Stimulated activated CD4-positive, alpha-beta T cell treated with anti-CD3 and anti-CD28 coated beads, Interleukin-1b, Interleukin-23, amount 100 ng/mL, for 4 hours (primary cell): ENCODE data around the gene ZBTB16.

Source experiments
- DNase-seq, 2 donors: peaks; one replicate each; pipeline ENCODE4 v3.0.0-alpha.2; 2020; ENCODE audit warnings: low read depth in 2 of 2

ZBTB16 gene

DNA sequence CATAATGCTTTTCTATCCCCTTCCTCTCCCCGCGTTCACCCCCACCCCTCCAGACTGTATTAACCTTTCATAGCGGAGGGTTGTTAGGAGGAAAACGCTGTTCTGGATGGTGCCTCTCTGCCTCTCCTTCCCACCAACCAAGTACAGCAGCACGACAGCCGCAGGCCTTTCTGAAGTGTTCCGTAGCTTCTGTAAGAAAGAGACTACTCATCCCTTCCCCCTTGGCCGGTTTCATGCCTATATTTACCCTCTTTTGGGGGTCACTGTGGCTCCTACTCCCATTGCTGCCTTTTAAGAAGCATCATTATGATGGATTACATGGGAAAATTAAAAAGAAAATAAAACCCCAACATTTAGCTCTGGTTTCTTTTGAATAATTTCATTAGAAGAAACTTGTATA, 46.5 kb downstream of the ZBTB16 start:
- no peak for DNase-seq

DNA sequence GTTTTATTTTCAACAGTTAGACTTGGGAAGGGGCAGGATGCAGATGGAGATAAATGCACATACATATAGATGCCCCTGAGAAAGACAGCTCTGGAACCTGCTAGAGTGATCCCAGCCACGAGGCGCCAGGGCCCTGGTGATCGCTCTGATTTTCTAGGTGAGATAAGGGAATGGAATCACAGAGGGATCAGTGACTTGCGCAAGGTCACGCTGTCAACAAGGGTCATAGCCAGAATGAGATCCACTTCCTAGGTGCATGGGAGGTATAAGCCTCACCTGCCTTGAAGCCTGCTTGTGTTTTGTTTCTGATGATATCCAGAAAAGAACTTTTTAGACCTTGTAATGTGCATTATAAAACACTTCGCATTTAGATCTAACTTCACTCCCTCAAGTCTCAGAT, 47.5 kb downstream of the ZBTB16 start:
- DNase-seq = no peak

DNA sequence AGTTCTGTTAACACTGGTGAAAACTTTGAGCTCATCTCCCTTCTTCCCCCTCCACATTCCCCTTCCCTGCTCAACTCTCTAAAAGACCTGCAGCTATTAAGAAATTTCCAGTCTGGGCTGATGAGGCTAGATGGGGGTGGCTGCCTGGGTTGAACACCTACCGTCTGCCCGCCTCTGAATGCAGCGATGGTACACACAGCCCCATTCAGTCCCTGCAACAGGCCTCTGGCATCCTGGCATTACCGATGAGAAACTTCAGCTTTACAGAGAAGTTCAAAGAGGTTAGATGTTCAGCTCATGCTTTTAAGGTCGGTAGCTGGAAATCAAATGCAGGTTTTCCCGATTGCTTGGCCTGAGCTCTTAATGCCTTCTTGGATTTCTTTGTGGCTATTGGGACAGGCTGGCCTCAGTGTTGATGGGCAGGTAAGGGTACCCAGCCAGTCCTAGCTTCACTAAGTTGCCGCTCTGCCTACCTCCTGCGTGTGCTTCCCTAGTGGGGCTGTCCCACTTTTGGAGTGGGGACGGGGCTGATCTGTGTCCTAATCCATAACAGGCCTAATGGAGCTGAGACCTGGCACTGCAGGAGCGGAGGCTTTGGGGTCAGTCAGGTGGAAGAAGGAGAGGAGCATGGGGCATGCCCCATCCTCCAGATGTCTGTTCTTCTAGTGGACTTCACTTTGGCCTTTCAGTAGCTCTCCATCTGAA, 49.1 kb downstream of the ZBTB16 start:
- no peak for DNase-seq

DNA sequence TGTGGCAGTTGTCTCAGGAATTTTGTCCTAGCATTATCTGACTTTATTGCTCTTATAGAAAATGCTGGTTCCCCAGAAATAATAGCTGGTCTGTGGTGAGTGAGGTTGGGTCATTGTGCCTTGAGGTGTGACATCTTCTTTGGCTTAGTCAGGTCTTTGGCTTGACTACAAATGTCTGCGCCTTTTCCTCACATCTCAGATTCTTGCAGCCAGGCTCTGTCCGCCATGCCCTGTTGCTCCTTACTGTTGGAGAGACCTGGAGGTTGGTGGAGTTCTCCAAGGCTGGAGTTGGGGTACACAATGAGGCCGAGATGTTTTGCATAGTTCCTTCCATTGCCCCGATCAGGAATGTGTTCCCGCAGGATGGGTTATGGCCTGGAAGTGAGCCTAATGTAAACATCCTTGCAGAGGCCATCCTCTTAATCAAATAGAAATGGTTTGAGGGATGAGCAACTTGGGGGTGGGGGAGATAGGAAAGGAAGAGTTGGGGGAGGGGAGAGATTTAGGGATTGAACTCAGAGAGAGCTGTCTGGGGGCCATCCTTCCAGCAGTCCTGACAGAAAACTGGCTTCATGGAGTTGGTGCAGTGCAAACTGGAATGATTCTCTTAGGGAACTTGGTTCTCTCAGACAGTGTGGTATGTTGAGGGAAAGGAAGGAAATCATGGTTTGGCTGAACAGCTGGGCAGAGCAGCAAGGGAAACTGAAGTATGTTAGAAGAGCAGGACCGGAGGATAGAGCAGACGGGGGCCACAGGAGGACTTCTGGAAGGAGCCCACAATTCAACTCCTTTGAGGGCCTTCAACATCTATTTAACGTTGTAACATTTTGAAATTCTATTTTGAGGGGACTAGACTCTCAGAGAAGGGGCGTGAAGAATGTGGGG, 49.9 kb downstream of the ZBTB16 start:
- DNase-seq = no peak

DNA sequence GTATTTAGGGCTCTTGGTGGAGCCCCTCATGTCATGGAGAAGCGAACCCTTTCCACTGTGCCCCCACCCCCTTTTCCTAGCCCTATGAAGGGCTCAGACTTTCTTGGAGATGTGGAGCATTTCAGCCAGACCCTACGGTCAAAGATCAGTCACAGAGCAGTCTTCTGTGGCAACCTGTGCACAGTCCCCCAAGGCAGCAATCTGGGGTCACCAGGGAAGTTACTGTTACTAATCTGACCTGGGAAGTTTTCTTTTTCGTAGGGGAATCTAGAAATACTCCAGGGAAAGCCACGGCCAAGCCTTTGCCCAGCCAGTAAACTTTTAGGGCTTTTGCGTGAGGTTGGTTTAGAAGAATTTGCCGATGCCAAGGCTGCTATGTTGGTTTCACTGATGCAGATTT, 50.6 kb downstream of the ZBTB16 start:
- DNase-seq = no peak

DNA sequence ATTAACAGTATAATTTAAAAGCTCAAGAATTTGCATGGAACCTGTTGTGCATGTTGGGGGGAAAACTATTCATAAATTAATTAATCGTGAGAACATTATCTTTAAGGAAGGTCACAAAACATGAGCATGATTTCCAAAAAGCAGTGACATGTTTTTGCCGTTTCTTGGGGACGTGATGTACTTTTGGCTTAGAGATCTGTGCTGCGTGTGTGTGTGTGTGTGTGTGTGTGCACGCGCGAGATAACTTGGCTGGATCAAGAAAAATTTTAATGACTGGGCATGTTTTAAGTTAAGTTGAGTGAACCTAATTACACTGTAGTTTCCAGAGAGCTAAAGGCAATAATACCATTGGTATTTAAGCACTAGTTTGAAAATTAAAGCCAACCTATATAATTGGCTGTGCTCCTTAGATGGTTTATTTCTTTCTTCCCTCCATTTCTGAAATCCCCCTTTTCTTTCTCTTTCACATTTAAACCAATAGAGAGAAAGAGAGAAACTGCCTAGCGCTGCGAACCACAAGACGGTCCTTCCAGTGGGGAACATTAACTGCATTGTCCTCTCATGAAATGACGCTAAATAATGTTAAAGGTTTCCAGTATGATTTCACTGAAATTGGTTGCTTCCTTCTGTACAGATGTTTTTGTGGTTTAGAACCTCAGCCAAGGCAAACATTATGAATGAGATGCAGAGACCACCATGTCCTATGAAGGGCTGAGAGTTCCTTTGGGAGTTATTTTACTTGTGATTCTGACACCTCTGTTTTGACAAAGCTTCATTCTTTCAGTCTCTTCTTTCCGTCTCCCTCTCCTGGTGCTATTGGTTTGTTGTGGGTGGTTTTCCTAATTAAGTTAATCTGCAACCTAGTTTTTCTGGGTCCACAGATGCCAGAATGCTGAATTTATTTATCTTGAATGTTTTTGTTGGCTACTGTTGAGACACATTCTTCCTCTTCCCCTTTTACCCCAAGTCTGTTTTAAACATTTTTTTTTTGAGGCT, 51.7 kb downstream of the ZBTB16 start:
- DNase-seq = no peak

DNA sequence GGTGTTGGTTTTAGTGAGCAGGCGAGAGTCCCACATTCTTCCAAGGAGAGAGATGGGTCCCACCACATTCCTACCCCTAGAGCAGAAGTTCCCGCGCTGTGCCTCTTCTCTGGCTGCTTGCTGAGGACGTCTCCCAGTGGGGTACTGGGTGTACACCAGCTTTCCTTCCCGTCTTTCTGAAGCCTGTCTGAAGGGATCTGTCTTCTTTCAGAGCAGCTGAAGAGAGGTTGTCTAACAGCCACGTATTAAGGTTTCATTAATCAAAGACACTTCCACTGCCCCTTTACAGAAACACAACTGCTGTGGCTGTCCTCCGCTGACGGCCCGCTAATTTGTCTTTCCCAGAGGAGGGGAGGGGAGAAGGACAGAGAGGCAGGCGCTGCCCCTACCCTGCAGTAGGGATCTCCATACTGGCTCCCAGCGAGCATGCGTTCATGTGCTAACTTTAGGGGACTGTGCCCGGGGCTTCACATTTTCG, 56.0 kb downstream of the ZBTB16 start:
- no peak for DNase-seq

DNA sequence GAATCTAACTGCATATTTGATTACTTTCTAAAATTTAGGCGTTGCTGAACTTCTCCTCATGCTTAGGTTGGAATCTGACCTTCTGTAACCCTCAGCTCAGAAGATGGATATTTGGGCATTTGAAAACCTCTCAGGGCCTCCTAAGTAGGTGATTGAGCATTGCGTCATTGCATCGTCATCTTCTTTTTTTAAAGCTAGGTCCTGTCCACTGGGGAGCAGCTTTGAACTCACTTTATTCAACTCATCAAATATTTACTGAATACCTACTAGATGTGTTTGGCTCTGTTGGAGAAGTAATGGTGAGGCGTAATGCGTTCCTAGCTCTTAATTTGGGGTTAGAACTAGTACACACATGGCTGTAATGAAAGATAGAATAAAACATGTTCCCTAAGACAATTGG, 56.8 kb downstream of the ZBTB16 start:
- DNase-seq = no peak

DNA sequence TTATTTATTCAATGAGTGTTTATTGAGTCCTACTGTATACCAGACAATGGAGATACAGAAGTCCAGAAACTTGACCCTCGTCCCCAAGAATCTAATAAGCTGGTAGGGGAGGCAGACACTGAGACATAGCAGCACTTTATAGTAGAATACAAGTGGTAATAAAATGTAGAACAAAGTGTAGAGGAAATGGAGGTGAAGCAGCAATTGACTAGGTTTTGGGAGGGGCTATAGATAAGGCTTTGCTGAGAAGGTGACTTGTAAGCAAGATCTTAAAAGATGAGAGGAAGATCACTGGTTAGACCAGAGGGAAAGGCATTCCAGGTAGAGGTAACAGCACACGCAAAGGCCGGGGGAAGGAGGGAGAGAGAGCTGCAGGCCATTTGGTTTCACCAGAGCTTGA, 57.3 kb downstream of the ZBTB16 start:
- no peak for DNase-seq

DNA sequence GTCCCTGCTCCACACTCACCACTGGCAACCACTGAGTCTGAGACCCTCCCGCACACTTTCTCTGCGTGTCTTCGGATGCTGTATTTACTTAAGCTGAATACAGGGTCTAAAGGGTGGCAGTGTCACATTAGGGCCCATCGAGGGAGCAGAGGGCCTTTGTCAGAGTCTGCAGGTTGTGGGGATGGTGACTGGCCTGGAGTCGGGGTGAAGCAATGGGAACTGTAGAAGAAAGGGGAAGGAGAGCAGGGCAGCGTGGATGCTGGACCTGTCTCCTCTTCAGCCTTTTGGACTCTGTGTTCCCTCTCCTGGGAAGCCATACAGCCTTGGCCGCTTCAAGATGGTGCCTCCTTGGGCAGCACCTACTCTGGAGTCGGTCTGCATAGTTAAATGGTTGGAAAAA, 61.1 kb downstream of the ZBTB16 start:
- DNase-seq = no peak

DNA sequence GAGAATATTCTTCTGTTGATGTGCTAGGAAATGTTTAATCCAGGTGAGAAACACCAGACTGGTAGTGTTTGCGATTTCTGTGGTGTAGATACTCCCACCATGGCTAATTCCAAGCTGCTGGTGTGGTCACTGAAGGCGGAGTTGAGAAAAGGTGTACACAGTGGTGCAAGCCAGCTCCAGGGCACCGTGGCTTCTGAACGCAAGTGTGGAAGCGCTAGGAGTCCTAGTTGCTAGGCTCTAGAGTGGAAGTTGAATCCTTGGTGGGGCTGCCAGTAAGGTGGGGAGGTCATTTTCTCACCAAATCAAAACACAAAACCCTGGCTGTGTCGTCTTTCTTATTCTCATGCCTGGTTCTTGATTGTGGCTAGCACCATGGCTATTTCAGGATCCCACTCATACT, 61.6 kb downstream of the ZBTB16 start:
- no peak for DNase-seq

DNA sequence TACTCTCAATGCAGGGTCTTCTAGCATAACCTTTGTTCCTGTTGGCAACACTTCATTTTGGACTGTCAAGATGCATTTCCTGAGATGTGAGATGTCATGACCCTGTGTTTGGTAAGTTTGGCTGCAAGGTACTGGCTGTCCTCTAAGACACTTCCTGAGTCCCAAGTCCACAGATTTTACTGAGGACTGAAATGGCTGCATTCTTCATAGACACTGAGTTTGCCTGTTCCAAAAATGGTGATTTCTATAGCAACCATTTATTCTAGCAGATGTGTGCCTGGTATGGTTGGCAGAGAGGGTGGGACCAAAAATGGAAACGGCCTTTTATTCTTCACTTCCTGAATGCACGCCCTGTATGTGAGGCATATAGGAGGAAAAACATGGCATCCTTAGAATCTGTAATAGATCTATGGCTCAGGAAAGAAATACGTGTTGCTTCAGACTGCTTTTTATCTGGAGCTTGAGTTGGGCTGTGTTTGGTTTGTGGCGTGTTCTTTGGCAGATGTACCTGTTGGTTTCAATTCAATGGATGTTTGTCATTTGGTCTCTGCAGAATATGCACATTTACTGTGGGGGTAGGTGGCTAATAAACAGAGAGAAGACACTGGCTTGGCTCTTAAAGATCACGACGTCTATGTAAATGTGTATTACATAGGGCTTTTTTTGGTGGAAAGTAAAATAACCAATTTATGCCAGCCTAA, 62.4 kb downstream of the ZBTB16 start:
- no peak for DNase-seq

DNA sequence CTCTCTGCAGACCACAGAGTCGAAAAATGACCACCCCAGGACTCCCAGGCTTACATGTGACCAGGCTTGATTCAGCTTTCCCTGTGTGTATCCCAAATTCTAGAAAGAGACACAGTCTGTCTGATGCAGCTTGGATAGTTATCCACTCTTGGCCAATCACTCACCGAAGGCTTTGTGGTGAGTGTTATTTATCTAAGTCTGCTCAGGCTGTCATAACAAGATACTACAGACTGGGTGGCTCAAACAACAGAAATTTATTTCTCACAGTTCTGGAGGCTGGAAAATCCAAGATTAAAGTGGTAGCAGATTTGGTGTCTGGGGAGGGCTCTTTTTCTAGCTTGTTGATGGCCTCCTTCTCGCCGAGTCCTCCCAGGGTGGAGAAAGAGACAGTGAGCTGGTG, 63.2 kb downstream of the ZBTB16 start:
- DNase-seq = no peak

DNA sequence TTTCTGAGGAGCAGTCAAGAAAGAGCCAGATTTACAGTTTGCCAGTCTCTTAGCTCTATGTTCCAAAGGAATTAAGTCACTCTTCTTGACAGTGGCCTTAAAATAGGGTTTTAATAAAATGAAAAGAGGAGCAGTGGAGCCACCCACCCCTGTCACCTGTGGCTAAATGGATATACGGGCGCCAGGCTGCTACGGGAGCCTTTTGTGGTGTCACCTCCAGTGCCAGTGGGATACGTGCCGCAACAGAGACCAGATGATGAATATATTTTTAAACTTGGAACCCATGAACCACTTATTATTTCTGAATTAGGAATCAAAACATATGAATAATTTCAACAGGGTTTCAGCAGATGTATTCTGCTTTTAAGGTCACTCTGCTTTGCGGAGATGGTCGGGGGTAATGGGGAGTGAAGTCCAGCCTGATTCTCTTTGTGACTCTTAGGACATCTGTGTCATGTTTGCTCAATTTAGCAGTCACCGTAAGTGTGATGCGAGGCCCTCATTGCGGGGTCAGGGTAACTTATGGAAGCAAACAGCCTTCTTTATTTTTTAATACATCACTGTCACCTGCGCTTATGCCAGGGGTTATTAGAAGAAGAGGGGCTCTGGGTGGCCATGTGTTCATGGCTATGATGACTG, 64.3 kb downstream of the ZBTB16 start:
- DNase-seq = no peak

DNA sequence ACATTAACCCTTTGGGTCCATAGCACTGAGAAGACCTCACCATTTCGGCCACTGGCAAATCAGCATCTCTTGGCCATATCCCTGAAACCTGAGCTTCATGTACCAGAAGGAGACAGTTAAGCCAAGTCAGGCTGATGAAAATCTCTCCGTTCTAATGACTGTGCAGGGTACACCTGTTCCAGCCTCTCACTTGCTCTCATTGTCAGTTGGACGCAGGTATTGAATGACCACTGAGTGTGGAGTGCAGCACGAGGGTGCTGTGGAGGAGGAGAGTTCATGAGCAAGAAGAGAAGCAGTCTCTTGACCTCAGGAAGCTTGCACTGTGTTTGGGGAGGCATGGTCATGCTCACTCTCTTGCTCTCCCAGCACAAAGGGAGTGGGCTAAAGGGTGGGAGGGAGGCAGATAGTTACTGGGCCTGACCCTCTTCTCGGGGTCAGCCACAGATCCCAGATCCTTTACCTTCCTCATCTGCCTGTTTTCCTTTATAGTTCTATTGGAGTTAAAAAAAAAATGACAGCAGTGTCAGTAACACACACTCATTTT, 65.2 kb downstream of the ZBTB16 start:
- no peak for DNase-seq

DNA sequence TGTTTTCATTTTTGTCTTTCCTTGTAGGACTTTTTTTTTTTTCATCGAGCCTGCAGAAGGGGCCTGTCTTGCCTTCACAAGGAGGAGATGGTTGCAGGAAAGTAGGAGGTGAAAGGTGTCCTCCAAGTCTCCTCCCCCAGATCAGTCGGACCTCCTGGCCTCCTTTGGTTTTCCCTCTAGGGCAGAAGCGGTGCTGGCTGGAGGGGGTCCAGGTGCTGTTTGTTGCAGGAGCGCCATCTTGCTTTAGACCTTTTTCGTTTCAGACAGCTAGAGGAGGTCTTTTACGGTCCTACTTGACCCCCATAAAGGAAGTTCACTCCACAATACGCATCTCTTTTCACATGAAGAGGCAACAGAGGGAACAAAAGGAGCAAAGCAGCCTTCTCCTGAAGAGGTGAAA, 66.0 kb downstream of the ZBTB16 start:
- no peak for DNase-seq

DNA sequence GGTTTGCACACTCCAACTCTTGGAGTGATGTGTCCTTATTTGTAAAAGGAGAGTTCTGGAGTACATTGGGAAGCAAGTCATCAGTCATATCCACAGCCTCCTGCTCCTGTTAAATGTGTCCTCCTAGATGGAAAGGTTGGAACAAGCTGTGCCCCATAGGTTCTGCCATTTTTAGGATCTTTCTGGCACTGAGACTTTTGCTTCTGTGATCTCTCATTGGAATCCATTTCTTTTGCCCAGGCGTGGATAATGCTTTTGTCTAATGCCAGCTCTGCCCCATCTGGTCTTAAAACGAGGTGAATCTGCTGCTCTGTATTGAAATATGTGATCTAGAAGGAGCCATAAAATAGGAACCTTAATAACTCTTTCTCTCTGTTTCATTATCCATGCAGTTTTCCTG, 66.4 kb downstream of the ZBTB16 start:
- no peak for DNase-seq

DNA sequence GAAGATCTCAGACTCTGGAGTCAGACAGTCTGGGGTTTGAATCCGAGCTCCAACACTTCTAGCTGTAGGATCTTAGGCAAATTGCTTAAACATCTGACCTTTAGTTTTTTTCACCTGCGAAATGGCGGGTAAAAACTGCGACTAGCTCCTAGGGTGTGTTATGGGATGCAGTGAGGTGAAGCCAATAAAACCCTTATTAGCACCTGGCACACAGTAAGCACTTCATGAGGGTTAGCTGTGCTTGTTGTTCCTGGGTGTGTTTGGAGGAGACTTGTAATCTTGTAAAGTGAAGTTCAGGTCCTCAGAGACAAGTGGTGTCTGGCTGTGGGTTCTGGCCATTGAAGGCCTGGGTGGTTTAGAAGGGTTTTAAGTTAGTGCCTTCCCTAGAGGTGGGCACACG, 68.9 kb downstream of the ZBTB16 start:
- no peak for DNase-seq

DNA sequence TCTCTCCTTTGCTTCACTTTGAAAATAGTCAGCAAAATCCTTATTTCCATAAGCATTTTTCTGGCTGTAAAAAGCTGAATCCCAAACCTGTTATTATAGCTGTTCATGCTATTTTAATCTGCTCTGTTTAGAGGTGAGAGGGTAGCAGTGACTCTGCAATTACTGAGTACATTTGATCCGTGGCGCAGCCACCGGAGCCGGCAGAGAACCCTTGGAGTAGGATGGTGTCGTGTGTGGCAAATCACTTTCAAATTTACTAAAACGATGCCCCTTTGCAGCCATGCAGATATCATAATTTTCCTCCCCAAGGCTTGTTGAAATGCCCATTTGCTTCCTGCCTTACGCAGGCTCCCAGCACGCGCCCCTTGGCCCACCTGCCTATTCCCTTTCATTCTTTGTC, 69.6 kb downstream of the ZBTB16 start:
- no peak for DNase-seq

DNA sequence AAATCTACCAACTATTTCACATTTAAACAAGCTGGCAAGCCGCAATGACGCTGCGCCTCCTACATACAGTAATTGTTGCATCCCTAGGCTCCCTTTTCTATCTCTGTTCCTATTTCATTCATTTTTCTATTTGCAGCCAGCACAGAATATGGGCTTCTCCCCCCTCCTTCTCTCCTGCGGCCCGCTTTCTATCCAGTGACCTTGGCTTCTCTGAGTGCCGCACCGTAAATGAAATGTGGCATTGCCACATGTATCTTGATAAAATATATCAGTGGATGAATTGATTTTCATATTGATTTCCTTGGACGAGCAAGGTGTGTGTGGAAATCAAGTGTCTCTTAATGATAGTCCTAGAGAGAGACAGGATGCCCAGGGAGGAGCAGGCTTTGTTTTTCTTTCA, 70.2 kb downstream of the ZBTB16 start:
- DNase-seq = no peak
